ENCODE data around the gene ATCAY.

DNA sequence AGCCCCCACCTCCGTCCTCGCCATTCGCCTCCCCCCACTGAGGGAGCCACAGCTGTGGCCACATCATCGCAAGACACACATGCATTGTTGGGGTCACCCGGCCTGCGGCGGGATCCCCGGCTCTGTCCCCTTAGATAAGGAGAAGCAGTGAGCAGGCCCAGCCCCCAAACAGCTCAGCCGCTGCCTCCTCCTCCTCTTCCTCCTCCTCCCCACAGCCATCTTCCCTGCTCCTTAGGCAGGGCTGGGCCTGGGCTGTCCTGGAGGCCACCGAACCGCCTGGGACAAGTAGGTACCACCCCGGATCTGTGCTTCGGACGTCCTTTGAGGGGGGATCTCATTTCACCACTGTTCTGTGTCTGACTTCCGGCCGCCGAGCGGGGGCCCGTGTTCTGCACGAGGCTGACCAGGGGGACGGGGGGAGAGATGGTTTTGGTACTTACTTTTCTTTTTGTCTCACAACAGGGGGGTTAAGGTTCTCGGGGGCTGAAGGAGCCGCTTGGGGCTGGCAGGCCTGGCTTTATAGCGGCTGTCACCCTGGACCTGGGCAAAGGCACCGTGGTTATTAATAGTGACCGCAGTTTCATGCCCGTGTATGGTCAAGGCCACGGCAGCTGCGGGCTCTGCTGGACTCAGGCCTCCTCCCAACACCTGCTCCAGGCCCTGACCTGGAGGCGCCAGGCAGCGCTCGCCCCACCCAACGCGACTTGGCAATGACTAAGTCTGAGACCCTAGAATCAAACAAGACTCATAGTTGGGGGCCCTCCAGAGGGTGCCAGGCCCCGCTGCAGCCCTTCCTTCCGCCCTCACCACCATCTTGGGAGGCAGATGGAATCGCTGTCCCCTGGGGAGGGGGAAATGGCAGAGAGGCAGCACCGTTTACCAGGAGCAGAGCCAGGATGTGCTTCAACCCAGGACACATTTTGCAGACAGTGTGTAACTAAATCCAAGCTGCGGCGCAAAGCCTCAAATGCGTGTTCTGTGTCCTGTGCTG, 70.7 kb downstream of the ATCAY start:
- TF ChIP-seq EZH2phosphoT487 (IDR thresholded peaks at IDR 0.05; ENCODE audit: insufficient read depth, low read depth) (no peak), EZH2 (IDR thresholded peaks at IDR 0.05; ENCODE audit: insufficient read depth, poor library complexity, severe bottlenecking) (no peak)

Data from GM23248 (cell line).